ENCODE data around the gene TRRAP. TPM values are rescaled to one million over a fixed set of nuclear protein-coding genes. Genes with fewer than 3 reads are reported as not detected.

The TRRAP gene
- polyA plus RNA-seq, 1 donor (not counting 4 experiments of a cell fraction or from before 2014, with no cell fraction given), result 6.1 TPM

- no peak overlapping the region for H3K27ac ChIP-seq (ENCODE audit: control insufficient read depth, insufficient read depth, low read length)
- H3K9ac ChIP-seq (ENCODE audit: control insufficient read depth, extremely low read depth, insufficient read depth, low read length), result no peak overlapping the region
- no peak overlapping the region for H3K4me2 ChIP-seq (ENCODE audit: control insufficient read depth, extremely low read depth, insufficient read depth, low read depth, low read length)
- no peaks in the 10 kb centered on the region for H3K27me3 ChIP-seq (ENCODE audit: control insufficient read depth, extremely low read depth, insufficient read depth, low read length)
- no peaks in the 10 kb centered on the region for H3K4me1 ChIP-seq (ENCODE audit: control insufficient read depth, extremely low read depth, insufficient read depth, low read length)
- no peak for TF ChIP-seq EZH2 (IDR thresholded peaks at IDR 0.05; ENCODE audit: low read length)
- TF ChIP-seq, protein P1, sequence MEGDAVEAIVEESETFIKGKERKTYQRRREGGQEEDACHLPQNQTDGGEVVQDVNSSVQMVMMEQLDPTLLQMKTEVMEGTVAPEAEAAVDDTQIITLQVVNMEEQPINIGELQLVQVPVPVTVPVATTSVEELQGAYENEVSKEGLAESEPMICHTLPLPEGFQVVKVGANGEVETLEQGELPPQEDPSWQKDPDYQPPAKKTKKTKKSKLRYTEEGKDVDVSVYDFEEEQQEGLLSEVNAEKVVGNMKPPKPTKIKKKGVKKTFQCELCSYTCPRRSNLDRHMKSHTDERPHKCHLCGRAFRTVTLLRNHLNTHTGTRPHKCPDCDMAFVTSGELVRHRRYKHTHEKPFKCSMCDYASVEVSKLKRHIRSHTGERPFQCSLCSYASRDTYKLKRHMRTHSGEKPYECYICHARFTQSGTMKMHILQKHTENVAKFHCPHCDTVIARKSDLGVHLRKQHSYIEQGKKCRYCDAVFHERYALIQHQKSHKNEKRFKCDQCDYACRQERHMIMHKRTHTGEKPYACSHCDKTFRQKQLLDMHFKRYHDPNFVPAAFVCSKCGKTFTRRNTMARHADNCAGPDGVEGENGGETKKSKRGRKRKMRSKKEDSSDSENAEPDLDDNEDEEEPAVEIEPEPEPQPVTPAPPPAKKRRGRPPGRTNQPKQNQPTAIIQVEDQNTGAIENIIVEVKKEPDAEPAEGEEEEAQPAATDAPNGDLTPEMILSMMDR (optimal IDR thresholded peaks at IDR 0.05 in 1 of 3, IDR thresholded peaks at IDR 0.05 in 1 of 3, conservative IDR thresholded peaks at IDR 0.05 in 1 of 3; ENCODE audit: extremely low read depth in 1 of 3, insufficient read depth in 2 of 3, low read length in 3 of 3), result no peak
- no peak overlapping the region for H2AFZ ChIP-seq (ENCODE audit: control insufficient read depth, low read length)
- no peaks in the 10 kb centered on the region for H3K9me3 ChIP-seq (ENCODE audit: control insufficient read depth, low read depth, low read length)
- no peaks in the 10 kb centered on the region for H4K20me1 ChIP-seq (ENCODE audit: control insufficient read depth, extremely low read depth, insufficient read depth, low read length)
- H3K4me3 ChIP-seq (ENCODE audit: control insufficient read depth in 2 of 3, extremely low read depth in 1 of 3, insufficient read depth in 2 of 3, low read depth in 1 of 3, low read length in 3 of 3), result no peak overlapping the region
- H3K9me1 ChIP-seq (ENCODE audit: control insufficient read depth, extremely low read depth, insufficient read depth, low read length), result no peaks in the 10 kb centered on the region
- no peaks in the 10 kb centered on the region for H3K79me2 ChIP-seq (ENCODE audit: control insufficient read depth, insufficient read depth, low read length)
- DNase-seq (ENCODE audit: low read depth, low spot score) (no peak), FAIRE-seq (no peak)
- dilution Hi-C loops (cut with MboI; ENCODE audit: extremely low pct_ligation_motif_present, low sequenced_read_pairs), result loop anchor here (25.0 kb wide), 1 partner anchor 373 kb away; no protein-coding TSS in a partner anchor
- no peaks in the 10 kb centered on the region for H3K36me3 ChIP-seq (ENCODE audit: control insufficient read depth in 2 of 2, extremely low read depth in 1 of 2, insufficient read depth in 2 of 2, low read length in 2 of 2)
Measured at GRCh38 chr7:98834949-98835348, 43.4 kb upstream of the TRRAP start.

- dilution Hi-C loops (cut with MboI; ENCODE audit: extremely low pct_ligation_motif_present, low sequenced_read_pairs), result loop anchor here (25.0 kb wide), 1 partner anchor 375 kb away; no protein-coding TSS in a partner anchor
- no peak overlapping the region for H2AFZ ChIP-seq (ENCODE audit: control insufficient read depth, low read length)
- no peak overlapping the region for H3K4me2 ChIP-seq (ENCODE audit: control insufficient read depth, extremely low read depth, insufficient read depth, low read depth, low read length)
- DNase-seq (ENCODE audit: low read depth, low spot score), result no peak
- H3K9ac ChIP-seq (ENCODE audit: control insufficient read depth, extremely low read depth, insufficient read depth, low read length), result no peak overlapping the region
- no peaks in the 10 kb centered on the region for H3K9me1 ChIP-seq (ENCODE audit: control insufficient read depth, extremely low read depth, insufficient read depth, low read length)
- no peaks in the 10 kb centered on the region for H3K27me3 ChIP-seq (ENCODE audit: control insufficient read depth, extremely low read depth, insufficient read depth, low read length)
- H3K9me3 ChIP-seq (ENCODE audit: control insufficient read depth, low read depth, low read length), result no peaks in the 10 kb centered on the region
- H3K36me3 ChIP-seq (ENCODE audit: control insufficient read depth in 2 of 2, extremely low read depth in 1 of 2, insufficient read depth in 2 of 2, low read length in 2 of 2), result no peaks in the 10 kb centered on the region
- H3K79me2 ChIP-seq (ENCODE audit: control insufficient read depth, insufficient read depth, low read length), result no peaks in the 10 kb centered on the region
- H3K27ac ChIP-seq (ENCODE audit: control insufficient read depth, insufficient read depth, low read length), result no peak overlapping the region
- FAIRE-seq, result peak; percentile 57
- H3K4me1 ChIP-seq (ENCODE audit: control insufficient read depth, extremely low read depth, insufficient read depth, low read length), result no peaks in the 10 kb centered on the region
- H3K4me3 ChIP-seq (ENCODE audit: control insufficient read depth in 2 of 3, extremely low read depth in 1 of 3, insufficient read depth in 2 of 3, low read depth in 1 of 3, low read length in 3 of 3), result no peak overlapping the region
- no peaks in the 10 kb centered on the region for H4K20me1 ChIP-seq (ENCODE audit: control insufficient read depth, extremely low read depth, insufficient read depth, low read length)
- no peak for TF ChIP-seq EZH2 (IDR thresholded peaks at IDR 0.05; ENCODE audit: low read length)
- TF ChIP-seq, protein P1 (optimal IDR thresholded peaks at IDR 0.05 in 1 of 3, IDR thresholded peaks at IDR 0.05 in 1 of 3, conservative IDR thresholded peaks at IDR 0.05 in 1 of 3; ENCODE audit: extremely low read depth in 1 of 3, insufficient read depth in 2 of 3, low read length in 3 of 3), result peak; percentile 79 to 86 (median 83)
Measured at GRCh38 chr7:98836811-98837629, 41.3 kb upstream of the TRRAP start.
